PC-3 (cell line): ENCODE data around the gene CMTM7. TPM values are rescaled to one million over a fixed set of nuclear protein-coding genes. Genes with fewer than 3 reads are reported as not detected.

Experiments used
- ATAC-seq: fragments of 200-7000 bp; cut with Tn5 transposase; 2 replicates; pipeline ENCODE4 v1.9.1; 2020; ENCODE audit warnings: mild to moderate bottlenecking, moderate library complexity
- BruUV-seq: library from RNA; stranded (reverse); fragments of 400-500 nt; replicated peaks from 2 replicates; lab custom pipeline; 2021; lab: Mats Ljungman, UMichigan
- CTCF ChIA-PET: fragments of 300-600 bp; sonication (Branson Sonifier 250); formaldehyde crosslinking; loops from one replicate; lab custom pipeline; 2022; ENCODE audit warnings: antibody characterized with exemption; lab: Charles Lee
- POLR2A ChIA-PET: fragments of 300-600 bp; sonication (Branson Sonifier 250); formaldehyde crosslinking; loops from one replicate; lab custom pipeline; 2022; ENCODE audit warnings: antibody characterized with exemption; ENCODE audit not compliant: unreplicated experiment; lab: Charles Lee
- DNase-seq: peaks from one replicate; pipeline ENCODE4 v3.0.0-alpha.2; 2015
- H2AFZ ChIP-seq: fragments of 300-600 bp; sonication (generic); 2 replicates; pipeline ENCODE4 v1.6.0; 2016; ENCODE audit warnings: antibody characterized with exemption, low read length
- H3F3A ChIP-seq: fragments of 300-600 bp; sonication (generic); one replicate; pipeline ENCODE4 v1.6.0; 2017; ENCODE audit warnings: antibody characterized with exemption, low read length, control low read depth, mild to moderate bottlenecking; ENCODE audit not compliant: unreplicated experiment
- H3K27ac ChIP-seq: fragments of 300-600 bp; sonication (generic); 2 replicates; pipeline ENCODE4 v1.5.1; 2016; ENCODE audit warnings: mild to moderate bottlenecking, low read length
- H3K27me3 ChIP-seq: fragments of 300-600 bp; sonication (generic); 2 replicates; pipeline ENCODE4 v1.6.1; 2016; ENCODE audit warnings: low read length, mixed read lengths
- H3K36me3 ChIP-seq: fragments of 300-600 bp; sonication (generic); 2 replicates; pipeline ENCODE4 v1.6.1; 2016; ENCODE audit warnings: low read depth, mixed run types, low read length, mixed read lengths
- H3K4me1 ChIP-seq: fragments of 300-600 bp; sonication (generic); 2 replicates; pipeline ENCODE4 v1.5.1; 2016; ENCODE audit warnings: low read length; ENCODE audit not compliant: insufficient read depth
- H3K4me2 ChIP-seq: fragments of 300-600 bp; sonication (generic); 2 replicates; pipeline ENCODE4 v1.6.0; 2016; ENCODE audit warnings: low read length
- H3K4me3 ChIP-seq: fragments of 300-600 bp; sonication (generic); 2 replicates; pipeline ENCODE4 v1.5.1; 2016; ENCODE audit warnings: mild to moderate bottlenecking, low read length, mixed read lengths
- H3K79me2 ChIP-seq: fragments of 300-600 bp; sonication (generic); 2 replicates; pipeline ENCODE4 v1.6.1; 2017; ENCODE audit warnings: low read length, mixed read lengths
- H3K9ac ChIP-seq: fragments of 300-600 bp; sonication (generic); 2 replicates; pipeline ENCODE4 v1.6.0; 2016; ENCODE audit warnings: mild to moderate bottlenecking, low read length
- H3K9me2 ChIP-seq: fragments of 300-600 bp; sonication (generic); replicated peaks from 2 replicates; pipeline ENCODE4 v1.6.1; 2016; ENCODE audit warnings: mixed run types, low read length, mixed read lengths
- H3K9me3 ChIP-seq: fragments of 300-600 bp; sonication (generic); 2 replicates; pipeline ENCODE4 v1.6.1; 2016; ENCODE audit warnings: low read length, mixed read lengths
- H4K20me1 ChIP-seq: fragments of 300-600 bp; sonication (generic); 2 replicates; pipeline ENCODE4 v1.6.1; 2016; ENCODE audit warnings: low read length, mixed read lengths
- EZH2 ChIP-seq: fragments of 300-600 bp; sonication (generic); IDR thresholded peaks from one replicate; pipeline ENCODE4 v1.6.1; 2017; ENCODE audit warnings: antibody characterized with exemption, mild to moderate bottlenecking, low read length; ENCODE audit not compliant: unreplicated experiment
- EZH2phosphoT487 ChIP-seq: fragments of 300-600 bp; sonication (generic); IDR thresholded peaks from 2 replicates; pipeline ENCODE4 v1.6.1; 2018; ENCODE audit warnings: mild to moderate bottlenecking, antibody characterized with exemption, low read length, borderline replicate concordance
- intact Hi-C: fragments of 100-400 bp; cut with micrococcal nuclease; formaldehyde crosslinking; loops from 2 replicates; pipeline ENCODE4 v1.9.0; 2023
- total RNA-seq: library from RNA; depleted of rRNA; stranded (reverse); fragments of >200 nt; gene quantifications from 2 replicates; pipeline ENCODE4 v1.2.3, GENCODE V29; 2014
- TF ChIP-seq, protein P1 (sequence below): fragments of 300-600 bp; sonication (generic); conservative IDR thresholded peaks from 2 replicates; pipeline ENCODE4 v1.5.1; 2017; ENCODE audit warnings: antibody characterized with exemption, low read depth, mild to moderate bottlenecking, low read length

CMTM7 gene
- total RNA-seq, 1 experiment from 2014 or later = 37.1 TPM

GRCh38 chr3:32440611-32441350 lies 49.1 kb downstream of the CMTM7 start:
- no TSS peak for BruUV-seq
- peaks cover 14% of the 10 kb centered on the region for H3K4me1 ChIP-seq
- POLR2A ChIA-PET = no interaction called here

DNA sequence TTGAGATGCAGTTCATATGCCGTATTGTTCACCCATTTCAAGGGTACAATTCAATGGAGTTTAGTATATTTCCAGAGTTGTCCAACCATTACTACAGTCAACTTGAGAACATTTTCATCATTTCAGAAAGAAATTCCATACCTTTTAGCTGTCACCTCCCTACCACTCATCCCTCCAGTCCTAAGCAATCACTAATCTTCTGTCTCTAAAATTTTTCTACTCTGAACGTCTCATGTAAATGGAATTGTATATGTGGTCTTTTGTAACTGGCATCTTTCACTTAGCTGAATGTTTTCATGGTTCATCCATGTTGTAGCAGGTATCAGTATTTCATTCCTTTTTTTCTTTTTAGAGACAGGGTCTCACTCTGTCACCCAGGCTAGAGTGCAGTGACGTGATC lies 51.1 kb downstream of the CMTM7 start:
- intact Hi-C loops = loop anchor here (1.0 kb wide), 2 partner anchors 20 to 27 kb away; no protein-coding TSS in a partner anchor
- ChIA-PET CTCF (no interaction called here), POLR2A (no interaction called here)
- H3K79me2 ChIP-seq = peaks cover 66% of the 10 kb centered on the region
- no peak overlapping the region for H2AFZ ChIP-seq
- H3K27me3 ChIP-seq = no peaks in the 10 kb centered on the region
- no peaks in the 10 kb centered on the region for H3K9me3 ChIP-seq
- no peaks in the 10 kb centered on the region for H3K9me2 ChIP-seq
- H3F3A ChIP-seq = no peaks in the 10 kb centered on the region
- no peak overlapping the region for H3K4me3 ChIP-seq
- H3K4me2 ChIP-seq = no peak overlapping the region
- H3K27ac ChIP-seq = peak overlapping the region; percentile 58
- TF ChIP-seq, protein P1, sequence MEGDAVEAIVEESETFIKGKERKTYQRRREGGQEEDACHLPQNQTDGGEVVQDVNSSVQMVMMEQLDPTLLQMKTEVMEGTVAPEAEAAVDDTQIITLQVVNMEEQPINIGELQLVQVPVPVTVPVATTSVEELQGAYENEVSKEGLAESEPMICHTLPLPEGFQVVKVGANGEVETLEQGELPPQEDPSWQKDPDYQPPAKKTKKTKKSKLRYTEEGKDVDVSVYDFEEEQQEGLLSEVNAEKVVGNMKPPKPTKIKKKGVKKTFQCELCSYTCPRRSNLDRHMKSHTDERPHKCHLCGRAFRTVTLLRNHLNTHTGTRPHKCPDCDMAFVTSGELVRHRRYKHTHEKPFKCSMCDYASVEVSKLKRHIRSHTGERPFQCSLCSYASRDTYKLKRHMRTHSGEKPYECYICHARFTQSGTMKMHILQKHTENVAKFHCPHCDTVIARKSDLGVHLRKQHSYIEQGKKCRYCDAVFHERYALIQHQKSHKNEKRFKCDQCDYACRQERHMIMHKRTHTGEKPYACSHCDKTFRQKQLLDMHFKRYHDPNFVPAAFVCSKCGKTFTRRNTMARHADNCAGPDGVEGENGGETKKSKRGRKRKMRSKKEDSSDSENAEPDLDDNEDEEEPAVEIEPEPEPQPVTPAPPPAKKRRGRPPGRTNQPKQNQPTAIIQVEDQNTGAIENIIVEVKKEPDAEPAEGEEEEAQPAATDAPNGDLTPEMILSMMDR = no peak
- TF ChIP-seq EZH2phosphoT487 (no peak), EZH2 (no peak)
- peaks cover 14% of the 10 kb centered on the region for H3K4me1 ChIP-seq
- ATAC-seq (no peak), DNase-seq (peak; percentile 22)
- H4K20me1 ChIP-seq = no peaks in the 10 kb centered on the region
- H3K36me3 ChIP-seq = peaks cover 34% of the 10 kb centered on the region
- no peak overlapping the region for H3K9ac ChIP-seq
- no TSS peak for BruUV-seq

More at GRCh38 chr3:32440611-32441350, 49.1 kb downstream of the CMTM7 start:
- Histone ChIP-seq H3K9ac (no peak overlapping the region), H3K9me2 (no peaks in the 10 kb centered on the region), H3K79me2 (peaks cover 65% of the 10 kb centered on the region), H3K4me3 (no peak overlapping the region), H3K4me2 (no peak overlapping the region), H3K9me3 (no peaks in the 10 kb centered on the region), H2AFZ (no peak overlapping the region), H4K20me1 (no peaks in the 10 kb centered on the region), H3F3A (no peaks in the 10 kb centered on the region), H3K27ac (no peak overlapping the region), H3K27me3 (no peaks in the 10 kb centered on the region), H3K36me3 (peaks cover 34% of the 10 kb centered on the region)
- CTCF ChIA-PET = no interaction called here
- ATAC-seq (no peak), DNase-seq (no peak)
- intact Hi-C loops = no loop called here
- no peak for TF ChIP-seq EZH2
- no peak for TF ChIP-seq EZH2phosphoT487
- TF ChIP-seq, protein P1 = no peak

GRCh38 chr3:32443478-32443877 lies 51.8 kb downstream of the CMTM7 start:
- Histone ChIP-seq H2AFZ (no peak overlapping the region), H3K4me1 (peaks cover 14% of the 10 kb centered on the region), H3K9ac (no peak overlapping the region), H3K36me3 (peaks cover 34% of the 10 kb centered on the region), H3K27me3 (no peaks in the 10 kb centered on the region), H3K9me2 (no peaks in the 10 kb centered on the region), H3K79me2 (peaks cover 59% of the 10 kb centered on the region), H4K20me1 (no peaks in the 10 kb centered on the region), H3F3A (no peaks in the 10 kb centered on the region), H3K27ac (peak overlapping the region; percentile 58), H3K4me3 (no peak overlapping the region), H3K9me3 (no peaks in the 10 kb centered on the region), H3K4me2 (0 out of 2 replicates have a peak overlapping the region, but pooled peaks have one; percentile 15)
- CTCF ChIA-PET = no interaction called here
- TF ChIP-seq EZH2phosphoT487 (no peak), EZH2 (no peak)
- TF ChIP-seq, protein P1 = no peak
- POLR2A ChIA-PET = no interaction called here
- BruUV-seq = no TSS peak
- DNase-seq (peak; percentile 81), ATAC-seq (peak; percentile 91)
- intact Hi-C loops = loop anchor here (1.0 kb wide), 2 partner anchors 21 to 26 kb away; no protein-coding TSS in a partner anchor
